ENCODE measurements around the gene TP53AIP1. TPM values are rescaled to one million over a fixed set of nuclear protein-coding genes. Genes with fewer than 3 reads are reported as not detected.

The TP53AIP1 gene
- total and polyA plus RNA-seq, 2 of the 8 experiments (the other 6 are each of a cell fraction or from before 2014, with no cell fraction given), result 0.03 TPM; not detected in 1

DNA sequence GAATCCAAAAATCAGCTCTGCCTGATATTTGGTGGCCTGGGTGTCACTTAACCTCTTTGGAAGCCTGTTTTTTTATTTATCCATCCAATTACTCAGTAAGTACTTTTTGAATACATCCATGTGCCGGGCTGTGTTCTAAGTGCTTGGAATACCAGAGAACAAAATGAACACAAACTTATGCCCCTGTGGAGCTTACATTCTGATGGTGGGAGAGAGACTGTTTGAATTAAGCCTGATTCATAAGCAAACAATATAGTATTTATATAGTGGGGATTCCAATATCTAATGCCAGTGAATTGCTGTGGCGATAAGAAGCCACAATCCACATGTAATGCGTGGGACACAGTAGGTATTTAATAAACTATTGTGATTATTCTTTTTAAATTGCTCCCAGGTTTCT lies 32.1 kb downstream of the TP53AIP1 start (continued):
- TF ChIP-seq, protein P1, sequence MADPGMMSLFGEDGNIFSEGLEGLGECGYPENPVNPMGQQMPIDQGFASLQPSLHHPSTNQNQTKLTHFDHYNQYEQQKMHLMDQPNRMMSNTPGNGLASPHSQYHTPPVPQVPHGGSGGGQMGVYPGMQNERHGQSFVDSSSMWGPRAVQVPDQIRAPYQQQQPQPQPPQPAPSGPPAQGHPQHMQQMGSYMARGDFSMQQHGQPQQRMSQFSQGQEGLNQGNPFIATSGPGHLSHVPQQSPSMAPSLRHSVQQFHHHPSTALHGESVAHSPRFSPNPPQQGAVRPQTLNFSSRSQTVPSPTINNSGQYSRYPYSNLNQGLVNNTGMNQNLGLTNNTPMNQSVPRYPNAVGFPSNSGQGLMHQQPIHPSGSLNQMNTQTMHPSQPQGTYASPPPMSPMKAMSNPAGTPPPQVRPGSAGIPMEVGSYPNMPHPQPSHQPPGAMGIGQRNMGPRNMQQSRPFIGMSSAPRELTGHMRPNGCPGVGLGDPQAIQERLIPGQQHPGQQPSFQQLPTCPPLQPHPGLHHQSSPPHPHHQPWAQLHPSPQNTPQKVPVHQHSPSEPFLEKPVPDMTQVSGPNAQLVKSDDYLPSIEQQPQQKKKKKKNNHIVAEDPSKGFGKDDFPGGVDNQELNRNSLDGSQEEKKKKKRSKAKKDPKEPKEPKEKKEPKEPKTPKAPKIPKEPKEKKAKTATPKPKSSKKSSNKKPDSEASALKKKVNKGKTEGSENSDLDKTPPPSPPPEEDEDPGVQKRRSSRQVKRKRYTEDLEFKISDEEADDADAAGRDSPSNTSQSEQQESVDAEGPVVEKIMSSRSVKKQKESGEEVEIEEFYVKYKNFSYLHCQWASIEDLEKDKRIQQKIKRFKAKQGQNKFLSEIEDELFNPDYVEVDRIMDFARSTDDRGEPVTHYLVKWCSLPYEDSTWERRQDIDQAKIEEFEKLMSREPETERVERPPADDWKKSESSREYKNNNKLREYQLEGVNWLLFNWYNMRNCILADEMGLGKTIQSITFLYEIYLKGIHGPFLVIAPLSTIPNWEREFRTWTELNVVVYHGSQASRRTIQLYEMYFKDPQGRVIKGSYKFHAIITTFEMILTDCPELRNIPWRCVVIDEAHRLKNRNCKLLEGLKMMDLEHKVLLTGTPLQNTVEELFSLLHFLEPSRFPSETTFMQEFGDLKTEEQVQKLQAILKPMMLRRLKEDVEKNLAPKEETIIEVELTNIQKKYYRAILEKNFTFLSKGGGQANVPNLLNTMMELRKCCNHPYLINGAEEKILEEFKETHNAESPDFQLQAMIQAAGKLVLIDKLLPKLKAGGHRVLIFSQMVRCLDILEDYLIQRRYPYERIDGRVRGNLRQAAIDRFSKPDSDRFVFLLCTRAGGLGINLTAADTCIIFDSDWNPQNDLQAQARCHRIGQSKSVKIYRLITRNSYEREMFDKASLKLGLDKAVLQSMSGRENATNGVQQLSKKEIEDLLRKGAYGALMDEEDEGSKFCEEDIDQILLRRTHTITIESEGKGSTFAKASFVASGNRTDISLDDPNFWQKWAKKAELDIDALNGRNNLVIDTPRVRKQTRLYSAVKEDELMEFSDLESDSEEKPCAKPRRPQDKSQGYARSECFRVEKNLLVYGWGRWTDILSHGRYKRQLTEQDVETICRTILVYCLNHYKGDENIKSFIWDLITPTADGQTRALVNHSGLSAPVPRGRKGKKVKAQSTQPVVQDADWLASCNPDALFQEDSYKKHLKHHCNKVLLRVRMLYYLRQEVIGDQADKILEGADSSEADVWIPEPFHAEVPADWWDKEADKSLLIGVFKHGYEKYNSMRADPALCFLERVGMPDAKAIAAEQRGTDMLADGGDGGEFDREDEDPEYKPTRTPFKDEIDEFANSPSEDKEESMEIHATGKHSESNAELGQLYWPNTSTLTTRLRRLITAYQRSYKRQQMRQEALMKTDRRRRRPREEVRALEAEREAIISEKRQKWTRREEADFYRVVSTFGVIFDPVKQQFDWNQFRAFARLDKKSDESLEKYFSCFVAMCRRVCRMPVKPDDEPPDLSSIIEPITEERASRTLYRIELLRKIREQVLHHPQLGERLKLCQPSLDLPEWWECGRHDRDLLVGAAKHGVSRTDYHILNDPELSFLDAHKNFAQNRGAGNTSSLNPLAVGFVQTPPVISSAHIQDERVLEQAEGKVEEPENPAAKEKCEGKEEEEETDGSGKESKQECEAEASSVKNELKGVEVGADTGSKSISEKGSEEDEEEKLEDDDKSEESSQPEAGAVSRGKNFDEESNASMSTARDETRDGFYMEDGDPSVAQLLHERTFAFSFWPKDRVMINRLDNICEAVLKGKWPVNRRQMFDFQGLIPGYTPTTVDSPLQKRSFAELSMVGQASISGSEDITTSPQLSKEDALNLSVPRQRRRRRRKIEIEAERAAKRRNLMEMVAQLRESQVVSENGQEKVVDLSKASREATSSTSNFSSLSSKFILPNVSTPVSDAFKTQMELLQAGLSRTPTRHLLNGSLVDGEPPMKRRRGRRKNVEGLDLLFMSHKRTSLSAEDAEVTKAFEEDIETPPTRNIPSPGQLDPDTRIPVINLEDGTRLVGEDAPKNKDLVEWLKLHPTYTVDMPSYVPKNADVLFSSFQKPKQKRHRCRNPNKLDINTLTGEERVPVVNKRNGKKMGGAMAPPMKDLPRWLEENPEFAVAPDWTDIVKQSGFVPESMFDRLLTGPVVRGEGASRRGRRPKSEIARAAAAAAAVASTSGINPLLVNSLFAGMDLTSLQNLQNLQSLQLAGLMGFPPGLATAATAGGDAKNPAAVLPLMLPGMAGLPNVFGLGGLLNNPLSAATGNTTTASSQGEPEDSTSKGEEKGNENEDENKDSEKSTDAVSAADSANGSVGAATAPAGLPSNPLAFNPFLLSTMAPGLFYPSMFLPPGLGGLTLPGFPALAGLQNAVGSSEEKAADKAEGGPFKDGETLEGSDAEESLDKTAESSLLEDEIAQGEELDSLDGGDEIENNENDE (IDR thresholded peaks at IDR 0.05; ENCODE audit: insufficient replicate concordance, low read length), result no peak
- TF ChIP-seq FOSL1 (IDR thresholded peaks at IDR 0.05; ENCODE audit: insufficient read depth, low read depth, low read length) (no peak), ASH2L (IDR thresholded peaks at IDR 0.05; ENCODE audit: low read length) (no peak), SUZ12 (IDR thresholded peaks at IDR 0.05; ENCODE audit: low read length) (no peak)

All from H1 (cell line).